ENCODE results near the gene RGMA. TPM values are rescaled to one million over a fixed set of nuclear protein-coding genes. Genes with fewer than 3 reads are reported as not detected.

Gene RGMA
- polyA plus RNA-seq, 1 donor from 2014 or later: 9.5 TPM

DNA sequence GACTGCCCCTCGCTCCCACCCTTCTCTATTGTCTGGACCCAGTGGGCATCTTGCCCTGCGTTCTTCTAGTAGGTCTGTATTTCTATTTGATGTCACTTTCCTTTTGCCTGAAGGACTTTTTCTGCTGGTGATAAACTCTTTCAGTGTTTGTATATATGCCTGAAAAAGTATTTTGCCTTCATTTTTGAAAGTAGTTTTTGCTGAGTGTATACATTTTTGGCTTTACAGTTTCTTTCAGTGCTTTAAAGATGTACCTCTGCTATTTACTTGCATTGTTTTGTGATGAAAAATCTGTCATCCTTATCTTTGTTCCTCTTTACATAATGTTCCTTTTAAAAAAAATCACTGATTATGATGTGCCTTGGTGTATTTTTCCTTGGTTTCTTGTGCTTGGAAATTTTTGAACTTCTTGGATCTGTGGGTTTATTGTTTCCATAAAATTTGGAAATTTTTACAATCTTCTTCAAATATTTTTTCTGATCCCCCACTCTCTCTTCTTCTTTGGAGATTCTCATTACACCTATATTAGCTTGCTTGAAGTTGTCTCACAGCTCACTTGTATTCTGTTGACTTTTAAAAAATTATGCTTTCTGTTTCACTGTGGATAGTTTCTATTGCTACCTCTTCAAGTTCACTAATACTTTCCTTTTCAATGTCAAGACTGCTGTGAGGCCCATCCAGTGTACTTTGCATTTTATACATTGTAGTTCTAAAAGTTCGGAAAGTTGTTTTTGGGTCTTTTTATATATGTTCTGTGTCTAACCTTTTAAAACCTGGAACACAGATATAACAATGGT lies 67.8 kb downstream of the RGMA start:
- peaks cover 12% of the 10 kb centered on the region for H3K79me2 ChIP-seq (replicated peaks; ENCODE audit: insufficient read depth, low read length)
- no peak overlapping the region for H2AFZ ChIP-seq (ENCODE audit: low read depth, low read length)
- peaks cover 8% of the 10 kb centered on the region for H4K20me1 ChIP-seq (ENCODE audit: insufficient read depth)
- peaks cover 44% of the 10 kb centered on the region for H3K36me3 ChIP-seq (ENCODE audit: insufficient read depth, low read length)
- TF ChIP-seq SMC3 (conservative IDR thresholded peaks at IDR 0.05; ENCODE audit: poor library complexity): no peak
- no peak for TF ChIP-seq TAF1 (IDR thresholded peaks at IDR 0.05; ENCODE audit: low read depth)
- no peak for TF ChIP-seq POLR2AphosphoS5 (IDR thresholded peaks at IDR 0.05)
- TF ChIP-seq MXI1 (conservative IDR thresholded peaks at IDR 0.05; ENCODE audit: poor library complexity, severe bottlenecking): no peak
- no peak for TF ChIP-seq EP300 (conservative IDR thresholded peaks at IDR 0.05; ENCODE audit: poor library complexity, severe bottlenecking)
- TF ChIP-seq RAD21 (conservative IDR thresholded peaks at IDR 0.05): no peak
- TF ChIP-seq, protein P1, sequence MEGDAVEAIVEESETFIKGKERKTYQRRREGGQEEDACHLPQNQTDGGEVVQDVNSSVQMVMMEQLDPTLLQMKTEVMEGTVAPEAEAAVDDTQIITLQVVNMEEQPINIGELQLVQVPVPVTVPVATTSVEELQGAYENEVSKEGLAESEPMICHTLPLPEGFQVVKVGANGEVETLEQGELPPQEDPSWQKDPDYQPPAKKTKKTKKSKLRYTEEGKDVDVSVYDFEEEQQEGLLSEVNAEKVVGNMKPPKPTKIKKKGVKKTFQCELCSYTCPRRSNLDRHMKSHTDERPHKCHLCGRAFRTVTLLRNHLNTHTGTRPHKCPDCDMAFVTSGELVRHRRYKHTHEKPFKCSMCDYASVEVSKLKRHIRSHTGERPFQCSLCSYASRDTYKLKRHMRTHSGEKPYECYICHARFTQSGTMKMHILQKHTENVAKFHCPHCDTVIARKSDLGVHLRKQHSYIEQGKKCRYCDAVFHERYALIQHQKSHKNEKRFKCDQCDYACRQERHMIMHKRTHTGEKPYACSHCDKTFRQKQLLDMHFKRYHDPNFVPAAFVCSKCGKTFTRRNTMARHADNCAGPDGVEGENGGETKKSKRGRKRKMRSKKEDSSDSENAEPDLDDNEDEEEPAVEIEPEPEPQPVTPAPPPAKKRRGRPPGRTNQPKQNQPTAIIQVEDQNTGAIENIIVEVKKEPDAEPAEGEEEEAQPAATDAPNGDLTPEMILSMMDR (IDR thresholded peaks at IDR 0.05; ENCODE audit: poor library complexity, severe bottlenecking): no peak
- TF ChIP-seq, protein P2, sequence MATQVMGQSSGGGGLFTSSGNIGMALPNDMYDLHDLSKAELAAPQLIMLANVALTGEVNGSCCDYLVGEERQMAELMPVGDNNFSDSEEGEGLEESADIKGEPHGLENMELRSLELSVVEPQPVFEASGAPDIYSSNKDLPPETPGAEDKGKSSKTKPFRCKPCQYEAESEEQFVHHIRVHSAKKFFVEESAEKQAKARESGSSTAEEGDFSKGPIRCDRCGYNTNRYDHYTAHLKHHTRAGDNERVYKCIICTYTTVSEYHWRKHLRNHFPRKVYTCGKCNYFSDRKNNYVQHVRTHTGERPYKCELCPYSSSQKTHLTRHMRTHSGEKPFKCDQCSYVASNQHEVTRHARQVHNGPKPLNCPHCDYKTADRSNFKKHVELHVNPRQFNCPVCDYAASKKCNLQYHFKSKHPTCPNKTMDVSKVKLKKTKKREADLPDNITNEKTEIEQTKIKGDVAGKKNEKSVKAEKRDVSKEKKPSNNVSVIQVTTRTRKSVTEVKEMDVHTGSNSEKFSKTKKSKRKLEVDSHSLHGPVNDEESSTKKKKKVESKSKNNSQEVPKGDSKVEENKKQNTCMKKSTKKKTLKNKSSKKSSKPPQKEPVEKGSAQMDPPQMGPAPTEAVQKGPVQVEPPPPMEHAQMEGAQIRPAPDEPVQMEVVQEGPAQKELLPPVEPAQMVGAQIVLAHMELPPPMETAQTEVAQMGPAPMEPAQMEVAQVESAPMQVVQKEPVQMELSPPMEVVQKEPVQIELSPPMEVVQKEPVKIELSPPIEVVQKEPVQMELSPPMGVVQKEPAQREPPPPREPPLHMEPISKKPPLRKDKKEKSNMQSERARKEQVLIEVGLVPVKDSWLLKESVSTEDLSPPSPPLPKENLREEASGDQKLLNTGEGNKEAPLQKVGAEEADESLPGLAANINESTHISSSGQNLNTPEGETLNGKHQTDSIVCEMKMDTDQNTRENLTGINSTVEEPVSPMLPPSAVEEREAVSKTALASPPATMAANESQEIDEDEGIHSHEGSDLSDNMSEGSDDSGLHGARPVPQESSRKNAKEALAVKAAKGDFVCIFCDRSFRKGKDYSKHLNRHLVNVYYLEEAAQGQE (IDR thresholded peaks at IDR 0.05; ENCODE audit: borderline replicate concordance): no peak
- no peak for TF ChIP-seq EZH2 (IDR thresholded peaks at IDR 0.05; ENCODE audit: borderline replicate concordance, insufficient read depth, low read length, poor library complexity, severe bottlenecking)
- H3F3A ChIP-seq (ENCODE audit: insufficient read depth, low read length, poor library complexity, severe bottlenecking): no peaks in the 10 kb centered on the region
- H3K9me3 ChIP-seq (ENCODE audit: low read length): no peaks in the 10 kb centered on the region
- no peaks in the 10 kb centered on the region for H3K9me2 ChIP-seq (ENCODE audit: insufficient read depth, low read length)
- no peak overlapping the region for H3K9ac ChIP-seq (ENCODE audit: low read length)
- H3K4me3 ChIP-seq (ENCODE audit: low read length): no peak overlapping the region
- no peaks in the 10 kb centered on the region for H3K27me3 ChIP-seq (ENCODE audit: insufficient read depth, low read depth, low read length)
- no peak overlapping the region for H3K4me2 ChIP-seq (ENCODE audit: low read length)
- no peak overlapping the region for H3K27ac ChIP-seq (ENCODE audit: low read length)

DNA sequence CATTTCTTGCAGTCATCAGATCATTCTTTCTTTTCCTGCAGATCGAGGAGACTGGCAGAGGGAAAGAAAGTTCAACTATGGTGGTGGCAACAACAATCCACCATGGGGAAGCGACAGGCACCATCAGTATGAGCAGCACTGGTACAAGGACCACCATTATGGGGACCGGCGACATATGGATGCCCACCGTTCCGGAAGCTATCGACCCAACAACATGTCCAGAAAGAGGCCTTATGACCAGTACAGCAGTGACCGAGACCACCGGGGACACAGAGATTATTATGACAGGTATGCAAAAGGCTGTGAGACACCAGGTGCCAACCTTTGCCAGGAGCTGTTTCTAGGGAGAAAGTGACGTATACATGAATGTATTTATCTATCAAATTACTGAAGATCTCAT lies 69.0 kb downstream of the RGMA start:
- TF ChIP-seq EP300 (conservative IDR thresholded peaks at IDR 0.05; ENCODE audit: poor library complexity, severe bottlenecking): no peak
- no peak for TF ChIP-seq EZH2 (IDR thresholded peaks at IDR 0.05; ENCODE audit: borderline replicate concordance, insufficient read depth, low read length, poor library complexity, severe bottlenecking)
- TF ChIP-seq RAD21 (conservative IDR thresholded peaks at IDR 0.05): no peak
- no peak for TF ChIP-seq SMC3 (conservative IDR thresholded peaks at IDR 0.05; ENCODE audit: poor library complexity)
- no peak for TF ChIP-seq MXI1 (conservative IDR thresholded peaks at IDR 0.05; ENCODE audit: poor library complexity, severe bottlenecking)
- TF ChIP-seq, protein P2 (IDR thresholded peaks at IDR 0.05; ENCODE audit: borderline replicate concordance): no peak
- TF ChIP-seq, protein P1 (IDR thresholded peaks at IDR 0.05; ENCODE audit: poor library complexity, severe bottlenecking): no peak
- TF ChIP-seq POLR2AphosphoS5 (IDR thresholded peaks at IDR 0.05): no peak
- no peak for TF ChIP-seq TAF1 (IDR thresholded peaks at IDR 0.05; ENCODE audit: low read depth)
- no peak overlapping the region for H3K4me3 ChIP-seq (ENCODE audit: low read length)
- no peak overlapping the region for H3K9ac ChIP-seq (ENCODE audit: low read length)
- H3K9me3 ChIP-seq (ENCODE audit: low read length): no peaks in the 10 kb centered on the region
- no peaks in the 10 kb centered on the region for H3K27me3 ChIP-seq (ENCODE audit: insufficient read depth, low read depth, low read length)
- no peak overlapping the region for H3K27ac ChIP-seq (ENCODE audit: low read length)
- H3K9me2 ChIP-seq (ENCODE audit: insufficient read depth, low read length): no peaks in the 10 kb centered on the region
- no peak overlapping the region for H2AFZ ChIP-seq (ENCODE audit: low read depth, low read length)
- H4K20me1 ChIP-seq (ENCODE audit: insufficient read depth): peaks cover 8% of the 10 kb centered on the region
- peaks cover 51% of the 10 kb centered on the region for H3K36me3 ChIP-seq (ENCODE audit: insufficient read depth, low read length)
- H3K79me2 ChIP-seq (replicated peaks; ENCODE audit: insufficient read depth, low read length): peaks cover 12% of the 10 kb centered on the region
- H3K4me2 ChIP-seq (ENCODE audit: low read length): no peak overlapping the region
- no peaks in the 10 kb centered on the region for H3F3A ChIP-seq (ENCODE audit: insufficient read depth, low read length, poor library complexity, severe bottlenecking)

Data from neural cell (in vitro differentiated cells).